DOHH2 (cell line): ENCODE results near the gene DOCK4.

Experiments
- H3F3A ChIP-seq: fragments of 200-600 bp; sonication (generic), shearing (Covaris generic); 2 replicates; pipeline ENCODE4 v1.6.0; 2016; ENCODE audit warnings: antibody characterized with exemption, mild to moderate bottlenecking; ENCODE audit not compliant: control insufficient read depth, insufficient read depth
- H3K27ac ChIP-seq: fragments of 200-600 bp; sonication (generic); 2 replicates; pipeline ENCODE4 v1.5.1; 2014; ENCODE audit warnings: low read depth, mild to moderate bottlenecking, low read length, moderate library complexity
- H3K27me3 ChIP-seq: fragments of 200-600 bp; sonication (generic); 2 replicates; pipeline ENCODE4 v1.6.1; 2014; ENCODE audit warnings: mild to moderate bottlenecking, low read length, mixed read lengths; ENCODE audit not compliant: control insufficient read depth
- H3K36me3 ChIP-seq: fragments of 200-600 bp; sonication (generic); 2 replicates; pipeline ENCODE4 v1.6.1; 2014; ENCODE audit warnings: mild to moderate bottlenecking, low read length, moderate library complexity, mixed read lengths; ENCODE audit not compliant: control insufficient read depth
- H3K4me1 ChIP-seq: fragments of 200-600 bp; sonication (generic); 2 replicates; pipeline ENCODE4 v1.6.1; 2014; ENCODE audit warnings: mild to moderate bottlenecking, low read length, mixed read lengths; ENCODE audit not compliant: control insufficient read depth
- H3K4me2 ChIP-seq: fragments of 200-600 bp; sonication (generic); 2 replicates; pipeline ENCODE4 v1.6.0; 2014; ENCODE audit warnings: mild to moderate bottlenecking, low read length, moderate library complexity
- H3K4me3 ChIP-seq: fragments of 200-600 bp; sonication (generic); 2 replicates; pipeline ENCODE4 v1.5.1; 2014; ENCODE audit warnings: mild to moderate bottlenecking, low read length, mixed read lengths
- H3K79me2 ChIP-seq: fragments of 200-600 bp; sonication (generic); 2 replicates; pipeline ENCODE4 v1.6.1; 2014; ENCODE audit warnings: mild to moderate bottlenecking, low read length, mixed read lengths; ENCODE audit not compliant: control insufficient read depth
- H3K9me2 ChIP-seq: fragments of 200-600 bp; sonication (generic); replicated peaks from 2 replicates; pipeline ENCODE4 v1.6.1; 2014; ENCODE audit warnings: mild to moderate bottlenecking, low read length, mixed read lengths; ENCODE audit not compliant: control insufficient read depth
- H3K9me3 ChIP-seq: fragments of 200-600 bp; sonication (generic); 2 replicates; pipeline ENCODE4 v1.6.1; 2014; ENCODE audit warnings: antibody characterized with exemption, low read length, mixed read lengths; ENCODE audit not compliant: control insufficient read depth, insufficient read depth
- H4K20me1 ChIP-seq: fragments of 200-600 bp; sonication (generic); 2 replicates; pipeline ENCODE4 v1.6.0; 2014; ENCODE audit warnings: low read depth, mild to moderate bottlenecking, antibody characterized with exemption, low read length, moderate library complexity; ENCODE audit not compliant: control insufficient read depth, insufficient read depth
- CTCF ChIP-seq: fragments of 200-600 bp; sonication (generic); IDR thresholded peaks from one replicate; pipeline ENCODE4 v1.5.1; 2014; ENCODE audit warnings: antibody characterized with exemption, mild to moderate bottlenecking, low read depth, low read length; ENCODE audit not compliant: poor library complexity, severe bottlenecking
- EZH2phosphoT487 ChIP-seq: fragments of 200-600 bp; sonication (generic); IDR thresholded peaks from 2 replicates; pipeline ENCODE4 v1.6.1; 2017; ENCODE audit warnings: borderline replicate concordance, mild to moderate bottlenecking, antibody characterized with exemption, low read length, moderate library complexity, mixed read lengths

Gene DOCK4

GRCh38 chr7:112125250-112125649, 80.9 kb downstream of the DOCK4 start:
- H3K79me2 ChIP-seq: no peaks in the 10 kb centered on the region

DNA sequence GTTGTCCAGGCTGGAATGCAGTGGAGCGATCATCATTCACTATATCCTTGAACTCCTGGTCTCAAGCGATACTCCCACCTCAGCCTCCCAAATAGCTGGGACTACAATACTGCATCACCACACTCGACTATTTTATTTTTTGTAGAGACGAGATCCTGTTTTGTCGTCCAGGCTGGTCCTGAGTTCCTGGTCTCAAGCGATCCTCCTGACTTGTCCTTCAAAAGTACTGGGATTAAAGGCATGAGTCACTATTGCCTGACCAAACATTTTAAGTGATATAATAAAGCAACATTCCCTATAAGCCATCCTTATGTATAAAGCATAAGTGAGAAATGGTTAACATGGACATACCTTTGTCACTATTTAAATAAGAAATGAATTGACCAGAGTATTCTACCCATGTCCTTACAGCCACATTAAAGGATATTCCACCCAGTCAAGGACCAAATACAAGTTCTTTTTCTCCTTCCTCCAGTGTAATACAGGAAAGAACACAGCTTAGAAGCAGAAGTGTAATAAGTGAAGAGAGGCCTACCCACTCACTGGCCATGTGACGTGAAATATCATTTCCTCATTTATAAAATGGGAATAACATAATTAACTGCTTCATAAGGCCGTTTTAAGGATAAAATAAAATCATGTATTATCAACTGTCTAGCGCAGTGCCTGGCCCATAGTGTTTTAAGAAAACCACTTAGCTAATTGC, 82.0 kb downstream of the DOCK4 start:
- Histone ChIP-seq H4K20me1 (no peaks in the 10 kb centered on the region), H3K4me3 (no peak overlapping the region), H3K36me3 (no peaks in the 10 kb centered on the region), H3K9me2 (no peaks in the 10 kb centered on the region), H3F3A (no peaks in the 10 kb centered on the region), H3K27me3 (no peaks in the 10 kb centered on the region), H3K4me1 (no peaks in the 10 kb centered on the region), H3K79me2 (no peaks in the 10 kb centered on the region), H3K9me3 (no peaks in the 10 kb centered on the region), H3K4me2 (no peak overlapping the region), H3K27ac (no peak overlapping the region)
- TF ChIP-seq CTCF (no peak), EZH2phosphoT487 (no peak)

More at GRCh38 chr7:112125250-112125649, 80.9 kb downstream of the DOCK4 start:
- no peaks in the 10 kb centered on the region for H4K20me1 ChIP-seq
- H3F3A ChIP-seq: no peaks in the 10 kb centered on the region
- H3K4me3 ChIP-seq: no peak overlapping the region
- no peaks in the 10 kb centered on the region for H3K9me2 ChIP-seq
- H3K4me1 ChIP-seq: no peaks in the 10 kb centered on the region
- no peaks in the 10 kb centered on the region for H3K27me3 ChIP-seq
- H3K36me3 ChIP-seq: no peaks in the 10 kb centered on the region
- no peak overlapping the region for H3K4me2 ChIP-seq
- no peak for TF ChIP-seq EZH2phosphoT487
- TF ChIP-seq CTCF: no peak
- H3K27ac ChIP-seq: no peak overlapping the region
- no peaks in the 10 kb centered on the region for H3K9me3 ChIP-seq

DNA sequence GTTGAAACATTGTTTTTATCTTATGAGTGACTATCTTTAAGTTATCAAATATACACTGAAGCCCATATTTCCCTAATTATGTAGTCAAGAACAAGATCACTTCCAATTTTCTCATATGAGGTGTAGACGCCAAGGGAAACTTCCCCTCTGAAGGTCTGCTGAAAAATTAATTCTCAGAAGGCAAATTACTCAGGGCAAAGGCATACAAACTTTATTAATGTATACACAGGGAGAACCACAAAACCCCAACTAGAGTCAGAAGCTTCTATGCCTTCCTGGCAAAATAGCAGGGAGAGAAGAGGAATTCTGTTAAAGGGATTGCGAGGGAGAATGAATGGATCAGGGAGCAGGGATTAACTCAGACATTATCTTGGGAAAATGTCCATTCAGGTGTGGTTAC, 83.4 kb downstream of the DOCK4 start:
- H3K9me2 ChIP-seq: no peaks in the 10 kb centered on the region
- TF ChIP-seq EZH2phosphoT487: no peak
- TF ChIP-seq CTCF: no peak
- H3K36me3 ChIP-seq: no peaks in the 10 kb centered on the region
- H3K4me3 ChIP-seq: no peak overlapping the region
- no peaks in the 10 kb centered on the region for H3K27me3 ChIP-seq
- H3F3A ChIP-seq: no peaks in the 10 kb centered on the region
- no peak overlapping the region for H3K27ac ChIP-seq
- no peaks in the 10 kb centered on the region for H4K20me1 ChIP-seq
- H3K9me3 ChIP-seq: no peaks in the 10 kb centered on the region
- H3K79me2 ChIP-seq: no peaks in the 10 kb centered on the region
- no peaks in the 10 kb centered on the region for H3K4me1 ChIP-seq
- H3K4me2 ChIP-seq: no peak overlapping the region

- TF ChIP-seq EZH2phosphoT487 (no peak), CTCF (no peak)
- Histone ChIP-seq H3K4me1 (no peaks in the 10 kb centered on the region), H3K9me3 (no peaks in the 10 kb centered on the region), H3K27me3 (no peaks in the 10 kb centered on the region), H3K36me3 (no peaks in the 10 kb centered on the region), H3K27ac (no peak overlapping the region), H3F3A (no peaks in the 10 kb centered on the region), H3K4me2 (no peak overlapping the region), H3K79me2 (no peaks in the 10 kb centered on the region), H3K4me3 (no peak overlapping the region), H3K9me2 (no peaks in the 10 kb centered on the region), H4K20me1 (no peaks in the 10 kb centered on the region)
These were observed 84.1 kb downstream of the DOCK4 start for GRCh38 chr7:112122144-112122543.
